Peyer's patch (tissue), 4 donors: ENCODE results near the gene DMWD. TPM values are rescaled to one million over a fixed set of nuclear protein-coding genes. Genes with fewer than 3 reads are reported as not detected.
"Not testable (repeated sequence)": the region's sequence is repeated elsewhere in the genome, so short reads cannot be mapped to it uniquely, and the experiment has no call there.

ENCODE experiments used
- DNase-seq, 3 donors: peaks; one replicate each; pipeline ENCODE4 v3.0.0-alpha.2; 2017 to 2019
- H3K27ac ChIP-seq, 4 donors: fragments of 200-600 bp; sonication (generic); one replicate each; pipeline ENCODE4 v1.5.1; 2016 to 2019
- H3K27me3 ChIP-seq, 2 donors: fragments of 200-600 bp; sonication (generic); one replicate each; pipeline ENCODE4 v1.5.1; 2019
- H3K36me3 ChIP-seq, 3 donors: fragments of 200-600 bp; sonication (generic); one replicate each; pipeline ENCODE4 v1.5.1; 2016 to 2019
- H3K4me1 ChIP-seq, 4 donors: fragments of 200-600 bp; sonication (generic); one replicate each; pipeline ENCODE4 v1.5.1; 2016 to 2019
- H3K4me3 ChIP-seq, 4 donors: fragments of 200-600 bp; sonication (generic); 1 replicate in 3 of 4; 2 replicates in 1 of 4; pipeline ENCODE4 v1.5.1; 2016 to 2019; ENCODE audit warnings: mild to moderate bottlenecking in 1 of 4
- H3K9me3 ChIP-seq, 4 donors: fragments of 200-600 bp; sonication (generic); one replicate each; pipeline ENCODE4 v1.5.1; 2016 to 2019; ENCODE audit warnings: mild to moderate bottlenecking in 1 of 4
- CTCF ChIP-seq, 6 experiments: fragments of 450-650 bp in 4 of 6; fragments of 200-600 bp in 2 of 6; sonication (generic) in 1 of 6; IDR thresholded peaks; one replicate each; pipeline ENCODE4 v1.5.1; 2017 to 2019; ENCODE audit warnings: antibody characterized with exemption in 6 of 6, mild to moderate bottlenecking in 3 of 6, moderate library complexity in 1 of 6
- POLR2A ChIP-seq, 2 donors: fragments of 450-650 bp; IDR thresholded peaks; one replicate each; pipeline ENCODE4 v1.5.1; 2017; ENCODE audit warnings: antibody characterized with exemption in 2 of 2, mild to moderate bottlenecking in 2 of 2, moderate library complexity in 2 of 2
- total RNA-seq, 4 donors: library from RNA; depleted of rRNA; stranded (reverse); fragments of >200 nt; gene quantifications; one replicate each; pipeline ENCODE4 v1.1.0, GENCODE V29; 2016

DMWD gene
- total RNA-seq, 4 donors from 2014 or later: 20.8 to 63.8 (median 35.4) TPM

GRCh38 chr19:45804959-45805230 lies 12.2 kb upstream of the DMWD start:
- TF ChIP-seq POLR2A (IDR thresholded peaks at IDR 0.05) (no peak), CTCF (IDR thresholded peaks at IDR 0.05) (no peak)
- no peak overlapping the region for H3K27ac ChIP-seq
- no peak for DNase-seq

GRCh38 chr19:45804140-45804958 lies 11.7 kb upstream of the DMWD start:
- no peak for TF ChIP-seq CTCF (IDR thresholded peaks at IDR 0.05)
- no peak for TF ChIP-seq POLR2A (IDR thresholded peaks at IDR 0.05)
- H3K4me1 ChIP-seq: peaks cover 0 to under 1% (median 0%) of the 10 kb centered on the region in 4 donors
- H3K4me3 ChIP-seq: no peak overlapping the region
- DNase-seq: no peak
- no peaks in the 10 kb centered on the region for H3K36me3 ChIP-seq
- H3K27ac ChIP-seq: no peak overlapping the region
- no peaks in the 10 kb centered on the region for H3K27me3 ChIP-seq
- H3K9me3 ChIP-seq: no peaks in the 10 kb centered on the region

More at GRCh38 chr19:45804959-45805230, 12.2 kb upstream of the DMWD start:
- Histone ChIP-seq H3K4me3 (no peak overlapping the region), H3K36me3 (no peaks in the 10 kb centered on the region), H3K9me3 (no peaks in the 10 kb centered on the region), H3K27me3 (no peaks in the 10 kb centered on the region), H3K4me1 (peaks cover 0 to 6% (median 0%) of the 10 kb centered on the region in 4 donors)

GRCh38 chr19:45801603-45802175 lies 9.0 kb upstream of the DMWD start:
- H3K9me3 ChIP-seq: no peaks in the 10 kb centered on the region
- H3K36me3 ChIP-seq: no peaks in the 10 kb centered on the region
- H3K27me3 ChIP-seq: no peaks in the 10 kb centered on the region
- H3K4me1 ChIP-seq: peaks cover 0 to 6% (median 0%) of the 10 kb centered on the region in 4 donors
- TF ChIP-seq CTCF (IDR thresholded peaks at IDR 0.05) (no peak), POLR2A (IDR thresholded peaks at IDR 0.05) (no peak)
- no peak for DNase-seq
- H3K4me3 ChIP-seq: no peak overlapping the region
- H3K27ac ChIP-seq: no peak overlapping the region

GRCh38 chr19:45800070-45800553 lies 7.5 kb upstream of the DMWD start:
- no peaks in the 10 kb centered on the region for H3K27me3 ChIP-seq
- no peak overlapping the region for H3K4me3 ChIP-seq
- TF ChIP-seq CTCF (IDR thresholded peaks at IDR 0.05) (no peak), POLR2A (IDR thresholded peaks at IDR 0.05) (no peak)
- no peak overlapping the region for H3K27ac ChIP-seq
- DNase-seq: no peak
- H3K36me3 ChIP-seq: no peaks in the 10 kb centered on the region
- H3K9me3 ChIP-seq: no peaks in the 10 kb centered on the region
- peaks cover 0 to 6% (median 0%) of the 10 kb centered on the region in 4 donors for H3K4me1 ChIP-seq

- not testable (repeated sequence) for DNase-seq, H3K36me3 ChIP-seq, H3K27me3 ChIP-seq, H3K27ac ChIP-seq, H3K4me1 ChIP-seq, H3K4me3 ChIP-seq, H3K9me3 ChIP-seq
Observed at GRCh38 chr19:45799541-45799940, 6.9 kb upstream of the DMWD start.

GRCh38 chr19:45798995-45799517 lies 6.4 kb upstream of the DMWD start:
- Histone ChIP-seq H3K4me3 (no peak overlapping the region), H3K27me3 (no peaks in the 10 kb centered on the region), H3K9me3 (no peaks in the 10 kb centered on the region), H3K27ac (no peak overlapping the region), H3K4me1 (peaks cover 0 to 6% (median 0%) of the 10 kb centered on the region in 4 donors), H3K36me3 (no peaks in the 10 kb centered on the region)
- DNase-seq: peak; percentile 38 to 77 (median 72)
- peak; percentile 82 to 94 (median 84) for TF ChIP-seq CTCF (IDR thresholded peaks at IDR 0.05)
- no peak for TF ChIP-seq POLR2A (IDR thresholded peaks at IDR 0.05)
